Measurements from ENCODE around the gene CXCL10.

Gene CXCL10

GRCh38 chr4:75995727-75996126 is 27.6 kb downstream of the CXCL10 start:
- H3K27me3 ChIP-seq (ENCODE audit: insufficient read depth, poor library complexity, severe bottlenecking): no peaks in the 10 kb centered on the region
- ATAC-seq (ENCODE audit: low read depth) (no peak), DNase-seq (ENCODE audit: low spot score) (no peak)
- H3K9me3 ChIP-seq (ENCODE audit: severe bottlenecking): no peaks in the 10 kb centered on the region
- no peaks in the 10 kb centered on the region for H3K36me3 ChIP-seq (ENCODE audit: low read depth)
- peaks cover 6% of the 10 kb centered on the region for H3K4me1 ChIP-seq (ENCODE audit: insufficient read depth, poor library complexity, severe bottlenecking)
- H3K4me3 ChIP-seq (ENCODE audit: severe bottlenecking): no peak overlapping the region
- H3K27ac ChIP-seq (ENCODE audit: poor library complexity, severe bottlenecking): no peak overlapping the region
- peak; percentile 81 for TF ChIP-seq CTCF (IDR thresholded peaks at IDR 0.05; ENCODE audit: poor library complexity, severe bottlenecking)

- H3K4me3 ChIP-seq (ENCODE audit: severe bottlenecking): no peak overlapping the region
- H3K27ac ChIP-seq (ENCODE audit: poor library complexity, severe bottlenecking): no peak overlapping the region
- ATAC-seq (ENCODE audit: low read depth) (no peak), DNase-seq (ENCODE audit: low spot score) (no peak)
- no peak for TF ChIP-seq CTCF (IDR thresholded peaks at IDR 0.05; ENCODE audit: poor library complexity, severe bottlenecking)
- H3K27me3 ChIP-seq (ENCODE audit: insufficient read depth, poor library complexity, severe bottlenecking): no peaks in the 10 kb centered on the region
- no peaks in the 10 kb centered on the region for H3K9me3 ChIP-seq (ENCODE audit: severe bottlenecking)
- H3K4me1 ChIP-seq (ENCODE audit: insufficient read depth, poor library complexity, severe bottlenecking): peaks cover 6% of the 10 kb centered on the region
- H3K36me3 ChIP-seq (ENCODE audit: low read depth): 0 out of 2 replicates have a peak, but pooled peaks cover 4% of the 10 kb centered on the region
Observed at GRCh38 chr4:75992462-75992861, 30.8 kb downstream of the CXCL10 start.

GRCh38 chr4:75989846-75990528 is 33.3 kb downstream of the CXCL10 start:
- H3K9me3 ChIP-seq (ENCODE audit: severe bottlenecking): no peaks in the 10 kb centered on the region
- peak overlapping the region; percentile 69 for H3K4me3 ChIP-seq (ENCODE audit: severe bottlenecking)
- ATAC-seq (ENCODE audit: low read depth): no peak
- DNase-seq (ENCODE audit: low spot score): no peak
- peaks cover 6% of the 10 kb centered on the region for H3K4me1 ChIP-seq (ENCODE audit: insufficient read depth, poor library complexity, severe bottlenecking)
- H3K27me3 ChIP-seq (ENCODE audit: insufficient read depth, poor library complexity, severe bottlenecking): no peaks in the 10 kb centered on the region
- peak overlapping the region; percentile 20 for H3K27ac ChIP-seq (ENCODE audit: poor library complexity, severe bottlenecking)
- TF ChIP-seq CTCF (IDR thresholded peaks at IDR 0.05; ENCODE audit: poor library complexity, severe bottlenecking): no peak
- 0 out of 2 replicates have a peak, but pooled peaks cover 4% of the 10 kb centered on the region for H3K36me3 ChIP-seq (ENCODE audit: low read depth)

GRCh38 chr4:75985116-75985515 is 38.2 kb downstream of the CXCL10 start:
- Histone ChIP-seq H3K27me3 (ENCODE audit: insufficient read depth, poor library complexity, severe bottlenecking) (no peaks in the 10 kb centered on the region), H3K4me1 (ENCODE audit: insufficient read depth, poor library complexity, severe bottlenecking) (no peaks in the 10 kb centered on the region), H3K36me3 (ENCODE audit: low read depth) (peaks cover 28% of the 10 kb centered on the region), H3K27ac (ENCODE audit: poor library complexity, severe bottlenecking) (no peak overlapping the region), H3K4me3 (ENCODE audit: severe bottlenecking) (no peak overlapping the region), H3K9me3 (ENCODE audit: severe bottlenecking) (no peaks in the 10 kb centered on the region)
- TF ChIP-seq CTCF (IDR thresholded peaks at IDR 0.05; ENCODE audit: poor library complexity, severe bottlenecking): no peak
- ATAC-seq (ENCODE audit: low read depth) (peak; percentile 75), DNase-seq (ENCODE audit: low spot score) (no peak)

GRCh38 chr4:75980576-75980975 is 42.7 kb downstream of the CXCL10 start:
- no peak for ATAC-seq (ENCODE audit: low read depth)
- Histone ChIP-seq H3K4me3 (ENCODE audit: severe bottlenecking) (no peak overlapping the region), H3K9me3 (ENCODE audit: severe bottlenecking) (no peaks in the 10 kb centered on the region), H3K4me1 (ENCODE audit: insufficient read depth, poor library complexity, severe bottlenecking) (no peaks in the 10 kb centered on the region), H3K27ac (ENCODE audit: poor library complexity, severe bottlenecking) (no peak overlapping the region), H3K36me3 (ENCODE audit: low read depth) (peaks cover 60% of the 10 kb centered on the region), H3K27me3 (ENCODE audit: insufficient read depth, poor library complexity, severe bottlenecking) (no peaks in the 10 kb centered on the region)
- TF ChIP-seq CTCF (IDR thresholded peaks at IDR 0.05; ENCODE audit: poor library complexity, severe bottlenecking): no peak
- DNase-seq (ENCODE audit: low spot score): no peak

Data from RWPE2 (cell line).